Muscle layer of colon (tissue), 2 donors: Measurements from ENCODE around the gene PDLIM7.

Experiments
- H3K27ac ChIP-seq: one replicate; pipeline ENCODE4 v1.7.0; 2013; ENCODE audit warnings: low read depth, mild to moderate bottlenecking, low read length, moderate library complexity
- H3K27me3 ChIP-seq, 2 donors: one replicate each; pipeline ENCODE4 v1.7.0; 2013; ENCODE audit warnings: low read length in 2 of 2, mild to moderate bottlenecking in 2 of 2; ENCODE audit not compliant: insufficient read depth in 2 of 2, control insufficient read depth in 1 of 2
- H3K36me3 ChIP-seq: one replicate; pipeline ENCODE4 v1.7.0; 2013; ENCODE audit warnings: mild to moderate bottlenecking, low read length; ENCODE audit not compliant: insufficient read depth
- H3K4me1 ChIP-seq: one replicate; pipeline ENCODE4 v1.7.0; 2013; ENCODE audit warnings: mild to moderate bottlenecking, low read length; ENCODE audit not compliant: insufficient read depth
- H3K4me3 ChIP-seq, 2 donors: one replicate each; pipeline ENCODE4 v1.7.0; 2013; ENCODE audit warnings: low read length in 2 of 2, low read depth in 1 of 2, mild to moderate bottlenecking in 1 of 2, moderate library complexity in 1 of 2
- H3K9ac ChIP-seq: one replicate; pipeline ENCODE4 v1.7.0; 2013; ENCODE audit warnings: low read length
- H3K9me3 ChIP-seq: one replicate; pipeline ENCODE4 v1.7.0; 2013; ENCODE audit warnings: mild to moderate bottlenecking, low read length
- donor health status: abdominal sarcoma.
- donor health status: Adenocarcinoma of cecum.

Gene PDLIM7

DNA sequence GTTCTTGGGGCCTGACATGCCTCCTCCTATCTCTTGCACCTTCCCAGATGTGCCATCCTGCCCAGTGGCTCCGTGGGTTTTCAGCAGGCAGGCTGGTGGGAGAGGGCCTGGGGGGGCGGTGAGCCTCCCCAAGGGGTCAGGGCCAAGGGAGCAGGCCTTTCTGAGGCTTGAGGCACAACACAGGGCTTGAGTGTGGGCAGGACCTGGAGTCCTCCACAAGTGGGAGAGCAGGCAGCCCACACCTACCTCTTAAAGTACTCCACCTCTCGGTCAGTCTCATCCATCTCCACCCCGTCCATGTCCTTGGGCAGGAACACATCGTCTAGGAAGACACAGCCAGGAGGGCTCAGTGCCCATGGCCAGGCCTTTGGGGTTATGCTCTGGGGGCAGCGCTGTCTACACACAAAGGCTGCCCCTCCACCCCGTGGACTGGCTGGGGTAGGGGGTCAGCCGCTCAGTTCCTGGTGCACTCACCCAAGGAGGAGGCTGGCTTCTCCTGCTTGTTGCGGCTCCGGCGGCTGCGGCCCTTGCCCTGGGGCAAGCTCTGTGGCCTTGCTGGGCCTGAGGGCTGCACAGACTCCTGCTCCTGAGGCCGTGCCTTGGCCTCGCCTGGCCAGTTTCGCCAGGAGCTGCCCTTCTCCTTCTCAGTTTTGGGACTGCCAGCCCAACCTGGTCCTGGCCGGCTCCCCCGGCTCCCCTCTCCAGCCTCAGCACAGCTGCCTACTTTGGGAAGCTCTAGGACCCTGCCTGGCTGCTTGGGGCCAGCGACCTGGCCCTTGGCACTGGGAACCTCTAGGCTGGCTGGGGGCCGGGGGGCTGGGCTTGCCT is 26.5 kb upstream of the PDLIM7 start:
- Histone ChIP-seq H3K36me3 (peaks cover 89% of the 10 kb centered on the region), H3K27me3 (no peaks in the 10 kb centered on the region), H3K9me3 (no peaks in the 10 kb centered on the region), H3K27ac (no peak overlapping the region), H3K4me3 (no peak overlapping the region), H3K9ac (no peak overlapping the region), H3K4me1 (no peaks in the 10 kb centered on the region)

DNA sequence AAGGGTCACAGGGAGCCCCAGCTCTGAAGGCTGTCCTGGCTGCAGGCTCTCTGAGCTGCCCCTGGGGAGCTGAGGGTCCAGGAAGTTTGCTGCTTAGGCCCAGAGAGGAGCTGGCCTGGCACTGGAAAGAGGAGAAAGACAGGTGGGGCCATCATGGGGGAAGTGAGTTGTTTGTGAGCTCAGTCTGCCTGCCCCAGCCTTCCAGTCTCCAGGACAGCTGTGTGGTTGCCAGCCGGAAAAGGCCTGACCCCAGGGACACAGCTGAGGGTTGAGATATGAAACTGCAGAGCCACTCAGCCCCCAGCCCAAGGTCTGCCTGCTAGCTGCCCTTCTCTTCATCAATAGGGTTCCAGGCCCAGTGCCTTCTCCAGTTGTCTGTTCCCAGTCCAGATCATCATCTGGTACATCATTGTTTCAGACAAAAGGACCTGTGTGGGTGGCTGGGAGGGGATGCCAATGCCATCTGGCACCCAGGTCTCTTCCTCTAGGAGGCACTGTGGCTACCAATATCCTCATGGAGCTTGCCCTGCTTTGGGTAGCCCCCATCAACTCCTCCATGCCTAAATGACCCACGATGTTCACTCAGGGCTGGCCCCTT is 23.6 kb upstream of the PDLIM7 start:
- Histone ChIP-seq H3K27ac (no peak overlapping the region), H3K36me3 (peaks cover 61% of the 10 kb centered on the region), H3K27me3 (no peaks in the 10 kb centered on the region), H3K4me3 (no peak overlapping the region), H3K9me3 (no peaks in the 10 kb centered on the region), H3K4me1 (peaks cover 3% of the 10 kb centered on the region), H3K9ac (no peak overlapping the region)

GRCh38 chr5:177520271-177520670 is 22.9 kb upstream of the PDLIM7 start:
- Histone ChIP-seq H3K9me3 (no peaks in the 10 kb centered on the region), H3K36me3 (peaks cover 58% of the 10 kb centered on the region), H3K27ac (no peak overlapping the region), H3K4me1 (peaks cover 11% of the 10 kb centered on the region), H3K4me3 (no peak overlapping the region), H3K27me3 (no peaks in the 10 kb centered on the region), H3K9ac (no peak overlapping the region)

DNA sequence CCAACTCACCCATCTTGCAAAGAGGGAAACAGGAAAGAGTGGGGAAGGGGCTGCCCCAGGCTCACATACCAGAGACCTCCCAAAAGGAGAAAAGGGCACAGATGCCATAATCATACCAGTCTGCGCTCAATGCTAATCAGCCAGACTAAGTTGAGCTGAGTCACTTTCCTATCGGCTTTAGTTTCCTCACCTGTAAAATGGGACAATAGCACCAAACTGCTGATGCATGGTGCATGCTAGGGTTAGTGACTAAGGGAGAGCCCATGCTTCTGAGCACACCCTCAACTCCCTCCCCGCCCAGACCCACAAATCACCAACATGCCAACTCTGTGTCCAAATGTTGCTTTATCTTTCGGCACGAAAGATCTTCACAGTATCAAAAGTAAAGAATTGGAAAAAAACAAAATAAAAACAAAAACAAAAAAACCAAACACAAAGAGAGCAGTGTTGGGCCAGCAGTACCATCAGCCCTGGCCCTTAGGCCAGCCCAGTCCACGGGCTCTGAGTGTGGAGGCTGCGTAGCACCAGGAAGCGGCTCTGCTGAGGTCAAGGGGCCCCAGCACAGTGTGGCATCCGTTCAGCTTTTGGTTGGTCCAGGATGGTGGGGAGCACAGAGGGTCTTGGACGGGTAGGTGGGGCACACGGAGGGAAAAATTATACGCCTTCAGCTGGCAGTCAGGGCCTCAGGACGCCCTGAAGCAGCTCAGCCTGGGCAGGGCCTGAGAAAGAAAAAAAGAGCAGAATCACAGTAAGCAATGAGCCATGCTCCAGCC is 22.2 kb upstream of the PDLIM7 start:
- H3K9ac ChIP-seq, result no peak overlapping the region
- H3K27me3 ChIP-seq, result no peaks in the 10 kb centered on the region
- peaks cover 59% of the 10 kb centered on the region for H3K36me3 ChIP-seq
- no peak overlapping the region for H3K4me3 ChIP-seq
- no peak overlapping the region for H3K27ac ChIP-seq
- peaks cover 13% of the 10 kb centered on the region for H3K4me1 ChIP-seq
- no peaks in the 10 kb centered on the region for H3K9me3 ChIP-seq

GRCh38 chr5:177516601-177517568 is 19.5 kb upstream of the PDLIM7 start, which contains the start of gene DDX41:
DDX41 (minus strand) TSS chr5:177516961; CDS start chr5:177516945, 16 bp downstream.
- H3K9me3 ChIP-seq, result no peaks in the 10 kb centered on the region
- H3K4me1 ChIP-seq, result peaks cover 13% of the 10 kb centered on the region
- peaks cover 64% of the 10 kb centered on the region for H3K36me3 ChIP-seq

DNA sequence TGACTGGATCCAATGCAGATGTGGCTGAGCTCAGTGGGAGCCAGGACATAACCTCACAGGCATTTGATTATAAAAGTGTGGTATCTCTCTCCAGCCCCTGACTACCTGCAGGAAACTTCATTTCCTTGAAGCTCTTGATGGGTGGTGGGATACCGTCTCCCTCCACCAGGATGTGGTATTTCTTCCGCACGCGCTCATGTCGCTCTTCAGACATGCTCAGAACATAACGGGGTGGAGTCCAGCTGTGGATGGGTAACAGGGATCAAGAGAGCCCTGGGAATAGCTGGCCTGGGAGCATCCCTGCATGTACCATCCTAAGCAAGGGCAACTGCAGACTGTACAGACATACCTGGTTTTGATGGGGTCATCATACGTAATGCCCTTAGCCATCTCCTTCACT is 18.2 kb upstream of the PDLIM7 start:
- no peaks in the 10 kb centered on the region for H3K27me3 ChIP-seq
- H3K27ac ChIP-seq, result no peak overlapping the region
- peaks cover 63% of the 10 kb centered on the region for H3K36me3 ChIP-seq
- peak overlapping the region in 1 of 2 donors; percentile 86 for H3K4me3 ChIP-seq
- H3K4me1 ChIP-seq, result peaks cover 13% of the 10 kb centered on the region
- H3K9ac ChIP-seq, result peak overlapping the region; percentile 23
- no peaks in the 10 kb centered on the region for H3K9me3 ChIP-seq

More at GRCh38 chr5:177516601-177517568, 19.5 kb upstream of the PDLIM7 start, which contains the start of gene DDX41:
- Histone ChIP-seq H3K27ac (peak within 1 kb of the TSS; percentile 85), H3K9ac (peak within 1 kb of the TSS; percentile 26), H3K4me3 (peak within 1 kb of the TSS; percentile 86 to 92), H3K27me3 (no peaks in the 10 kb centered on the region)

- Histone ChIP-seq H3K27ac (no peak overlapping the region), H3K9me3 (no peaks in the 10 kb centered on the region), H3K4me3 (no peak overlapping the region), H3K27me3 (no peaks in the 10 kb centered on the region), H3K9ac (no peak overlapping the region), H3K36me3 (peaks cover 60% of the 10 kb centered on the region), H3K4me1 (peaks cover 13% of the 10 kb centered on the region)
Observed at GRCh38 chr5:177514541-177514940, 17.1 kb upstream of the PDLIM7 start.

DNA sequence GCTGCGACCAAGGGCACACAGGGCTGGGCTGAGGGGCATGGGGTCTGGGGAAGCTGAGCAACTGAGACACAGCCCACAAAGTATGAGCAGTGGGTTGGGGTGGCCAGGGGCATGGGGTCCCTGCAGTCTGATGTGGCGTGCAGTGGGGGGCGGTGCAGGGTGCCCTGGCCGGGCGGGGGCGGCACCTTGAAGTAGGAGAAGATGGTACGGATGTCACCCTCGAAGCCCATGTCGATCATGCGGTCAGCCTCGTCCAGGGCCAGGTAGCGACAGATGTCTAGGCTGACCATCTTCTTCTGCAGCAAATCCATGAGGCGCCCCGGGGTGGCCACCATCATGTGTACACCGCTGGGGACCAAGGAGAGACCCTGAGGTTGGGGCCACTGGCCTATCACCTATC is 16.1 kb upstream of the PDLIM7 start:
- Histone ChIP-seq H3K9ac (no peak overlapping the region), H3K36me3 (peaks cover 58% of the 10 kb centered on the region), H3K27me3 (no peaks in the 10 kb centered on the region), H3K4me3 (no peak overlapping the region), H3K27ac (no peak overlapping the region), H3K9me3 (no peaks in the 10 kb centered on the region), H3K4me1 (peaks cover 13% of the 10 kb centered on the region)

DNA sequence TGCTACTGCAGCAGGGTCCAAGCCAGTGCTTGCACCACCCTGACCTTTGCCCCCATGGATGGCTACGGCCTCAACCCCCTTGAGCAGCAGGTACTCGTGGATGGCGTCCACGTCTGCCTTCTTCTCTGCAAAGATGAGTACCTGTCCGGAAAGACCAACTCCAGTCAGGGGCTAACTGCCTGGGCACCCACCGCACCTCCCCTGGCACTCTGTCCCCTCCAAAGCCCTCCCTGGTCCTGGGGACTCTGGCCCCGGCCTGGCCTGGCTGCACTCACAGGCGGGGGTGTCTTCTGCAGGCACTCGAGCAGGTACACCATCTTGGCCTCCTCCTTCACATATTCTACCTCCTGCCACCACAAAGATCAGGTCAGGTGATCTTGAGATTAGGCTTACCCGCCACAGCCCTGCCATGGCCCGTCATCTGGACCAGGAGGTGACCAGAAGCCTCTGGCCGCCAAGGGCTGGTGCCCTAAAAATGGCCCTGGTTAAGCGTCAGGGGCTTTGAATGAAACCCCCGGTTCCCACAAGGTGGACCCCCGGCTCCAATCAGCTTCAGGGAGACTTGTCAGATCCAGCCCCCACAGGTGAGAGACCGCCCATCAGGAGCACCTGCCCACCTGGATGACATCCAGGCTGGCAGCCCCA is 15.5 kb upstream of the PDLIM7 start:
- no peak overlapping the region for H3K27ac ChIP-seq
- peaks cover 13% of the 10 kb centered on the region for H3K4me1 ChIP-seq
- no peak overlapping the region for H3K9ac ChIP-seq
- no peak overlapping the region for H3K4me3 ChIP-seq
- no peaks in the 10 kb centered on the region for H3K27me3 ChIP-seq
- H3K9me3 ChIP-seq, result no peaks in the 10 kb centered on the region
- peaks cover 58% of the 10 kb centered on the region for H3K36me3 ChIP-seq
